Ascending aorta (tissue), 2 donors: Measurements from ENCODE around the gene KIAA1671. TPM values are rescaled to one million over a fixed set of nuclear protein-coding genes. Genes with fewer than 3 reads are reported as not detected.

ENCODE experiments used
- DNase-seq, 2 donors: peaks; one replicate each; pipeline ENCODE4 v3.0.0-alpha.2; 2019; ENCODE audit warnings: low spot score in 2 of 2
- H3K27ac ChIP-seq, 2 donors: fragments of 200-600 bp; sonication (generic); one replicate each; pipeline ENCODE4 v1.5.1; 2016 to 2017; ENCODE audit warnings: mild to moderate bottlenecking in 1 of 2
- H3K27me3 ChIP-seq: fragments of 200-600 bp; sonication (generic); one replicate; pipeline ENCODE4 v1.5.1; 2017
- H3K36me3 ChIP-seq, 2 donors: fragments of 200-600 bp; sonication (generic); one replicate each; pipeline ENCODE4 v1.5.1; 2016
- H3K4me1 ChIP-seq, 2 donors: fragments of 200-600 bp; sonication (generic); one replicate each; pipeline ENCODE4 v1.5.1; 2016 to 2017; ENCODE audit warnings: mild to moderate bottlenecking in 1 of 2
- H3K4me3 ChIP-seq, 2 donors: fragments of 200-600 bp; sonication (generic); one replicate each; pipeline ENCODE4 v1.5.1; 2016 to 2017; ENCODE audit warnings: mild to moderate bottlenecking in 1 of 2
- H3K9me3 ChIP-seq, 2 donors: fragments of 200-600 bp; sonication (generic); one replicate each; pipeline ENCODE4 v1.5.1; 2016
- CTCF ChIP-seq, 3 experiments: fragments of 200-600 bp in 2 of 3; fragments of 450-650 bp in 1 of 3; sonication (generic) in 2 of 3; IDR thresholded peaks; one replicate each; pipeline ENCODE4 v1.5.1; 2016 to 2019; ENCODE audit warnings: antibody characterized with exemption in 3 of 3, mild to moderate bottlenecking in 1 of 3, moderate library complexity in 1 of 3
- intact Hi-C: fragments of 100-400 bp; cut with DNase I; formaldehyde crosslinking; loops from one replicate; pipeline ENCODE4 v1.15.1; 2023
- total RNA-seq: library from RNA; depleted of rRNA; stranded (reverse); fragments of >200 nt; gene quantifications from one replicate; pipeline ENCODE4 v1.1.0, GENCODE V29; 2016

Gene KIAA1671
- total RNA-seq, 1 donor from 2014 or later: 79.0 TPM

GRCh38 chr22:25147642-25147928 is 195.1 kb downstream of the KIAA1671 start:
- TF ChIP-seq CTCF (IDR thresholded peaks at IDR 0.05): no peak
- Histone ChIP-seq H3K36me3 (no peaks in the 10 kb centered on the region), H3K27me3 (no peaks in the 10 kb centered on the region), H3K9me3 (no peaks in the 10 kb centered on the region), H3K4me1 (peaks cover 0 to 9% of the 10 kb centered on the region in 2 donors), H3K27ac (peak overlapping the region; percentile 9 to 56), H3K4me3 (no peak overlapping the region)
- intact Hi-C loops: loop anchor here (5.0 kb wide), 1 partner anchor 35 kb away; no protein-coding TSS in a partner anchor
- no peak for DNase-seq

- H3K4me1 ChIP-seq: peaks cover 0 to 9% of the 10 kb centered on the region in 2 donors
- H3K27ac ChIP-seq: peak overlapping the region; percentile 9 to 56
- DNase-seq: no peak
- intact Hi-C loops: loop anchor here (5.0 kb wide), 1 partner anchor 36 kb away; no protein-coding TSS in a partner anchor
- TF ChIP-seq CTCF (IDR thresholded peaks at IDR 0.05): no peak
- H3K9me3 ChIP-seq: no peaks in the 10 kb centered on the region
- H3K36me3 ChIP-seq: no peaks in the 10 kb centered on the region
- H3K27me3 ChIP-seq: no peaks in the 10 kb centered on the region
- H3K4me3 ChIP-seq: no peak overlapping the region
Observed at GRCh38 chr22:25148149-25148691, 195.7 kb downstream of the KIAA1671 start.

- DNase-seq: no peak
- TF ChIP-seq CTCF (IDR thresholded peaks at IDR 0.05): no peak
- no peaks in the 10 kb centered on the region for H3K36me3 ChIP-seq
- H3K4me3 ChIP-seq: no peak overlapping the region
- peaks cover 0 to 15% of the 10 kb centered on the region in 2 donors for H3K4me1 ChIP-seq
- intact Hi-C loops: loop anchor here (5.0 kb wide), 1 partner anchor 37 kb away; no protein-coding TSS in a partner anchor
- H3K27ac ChIP-seq: no peak overlapping the region
- H3K27me3 ChIP-seq: no peaks in the 10 kb centered on the region
- H3K9me3 ChIP-seq: no peaks in the 10 kb centered on the region
Observed at GRCh38 chr22:25149014-25149413, 196.5 kb downstream of the KIAA1671 start.

GRCh38 chr22:25153961-25154666 is 201.6 kb downstream of the KIAA1671 start:
- intact Hi-C loops: no loop called here
- Histone ChIP-seq H3K27me3 (no peaks in the 10 kb centered on the region), H3K9me3 (no peaks in the 10 kb centered on the region), H3K36me3 (peaks cover 0 to 4% of the 10 kb centered on the region in 2 donors), H3K27ac (peak overlapping the region; percentile 17 to 49), H3K4me1 (peaks cover 0 to 29% of the 10 kb centered on the region in 2 donors), H3K4me3 (no peak overlapping the region)
- no peak for TF ChIP-seq CTCF (IDR thresholded peaks at IDR 0.05)
- peak in 1 of 2 donors; percentile 84 for DNase-seq

GRCh38 chr22:25154667-25154999 is 202.1 kb downstream of the KIAA1671 start:
- intact Hi-C loops: no loop called here
- Histone ChIP-seq H3K4me3 (no peak overlapping the region), H3K9me3 (no peaks in the 10 kb centered on the region), H3K27ac (peak overlapping the region; percentile 17 to 49), H3K36me3 (peaks cover 0 to 4% of the 10 kb centered on the region in 2 donors), H3K4me1 (peaks cover 0 to 29% of the 10 kb centered on the region in 2 donors), H3K27me3 (no peaks in the 10 kb centered on the region)
- DNase-seq: no peak
- TF ChIP-seq CTCF (IDR thresholded peaks at IDR 0.05): no peak
